GM21619 (cell line): ENCODE measurements around the gene RBBP8.

Experiments
- ATAC-seq: cut with Tn5 transposase; IDR thresholded peaks from one replicate; pipeline ENCODE4 v1.9.1; 2021; ENCODE audit not compliant: unreplicated experiment

RBBP8 gene

GRCh38 chr18:22987547-22988189 is 54.5 kb downstream of the RBBP8 start:
- peak; percentile 37 for ATAC-seq

DNA sequence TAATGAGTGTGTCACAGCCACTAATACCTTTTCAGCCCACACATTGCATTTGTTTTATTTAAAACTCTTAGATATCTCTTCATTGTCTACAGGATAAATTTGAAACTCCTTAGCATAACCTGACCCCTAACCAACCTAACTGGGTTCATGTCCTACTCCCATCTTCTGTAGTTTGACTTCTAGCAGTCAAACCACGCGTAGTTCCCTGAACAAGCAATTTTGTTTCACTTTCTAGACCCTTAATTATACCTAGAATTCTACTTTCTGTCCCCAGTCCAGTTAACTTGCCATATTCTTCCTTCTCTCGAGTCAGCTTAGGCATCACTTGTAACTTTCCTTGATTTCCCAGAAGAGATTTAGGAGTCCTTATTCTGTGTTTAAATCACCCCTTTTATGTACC is 55.1 kb downstream of the RBBP8 start:
- peak; percentile 58 for ATAC-seq

DNA sequence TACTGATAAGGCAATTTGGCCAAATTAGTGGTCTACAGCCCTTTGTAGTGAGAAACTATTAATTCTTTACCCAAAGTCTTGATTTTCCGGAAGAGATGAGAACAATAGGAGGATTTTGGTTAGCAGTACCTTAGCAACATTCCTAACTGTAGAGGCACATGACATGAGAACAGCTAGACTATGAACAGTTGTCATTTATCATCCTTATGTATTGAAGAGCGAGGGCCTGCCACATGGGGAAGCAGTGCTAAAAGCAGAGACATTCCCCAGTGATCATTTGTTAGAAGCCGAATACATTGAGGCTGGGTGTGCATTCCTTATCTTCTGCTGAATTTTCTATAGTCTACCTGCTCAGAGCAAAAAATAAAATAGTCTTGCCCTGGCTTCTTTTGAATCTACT is 65.2 kb downstream of the RBBP8 start:
- ATAC-seq = no peak

GRCh38 chr18:22999212-22999611 is 66.1 kb downstream of the RBBP8 start:
- no peak for ATAC-seq

GRCh38 chr18:22999647-23000046 is 66.5 kb downstream of the RBBP8 start:
- no peak for ATAC-seq

- no peak for ATAC-seq
These were observed 70.2 kb downstream of the RBBP8 start for GRCh38 chr18:23003289-23003688.

- no peak for ATAC-seq
These were observed 79.1 kb downstream of the RBBP8 start for GRCh38 chr18:23012249-23012648.

- no peak for ATAC-seq
These were observed 87.6 kb downstream of the RBBP8 start for GRCh38 chr18:23020555-23021294.

DNA sequence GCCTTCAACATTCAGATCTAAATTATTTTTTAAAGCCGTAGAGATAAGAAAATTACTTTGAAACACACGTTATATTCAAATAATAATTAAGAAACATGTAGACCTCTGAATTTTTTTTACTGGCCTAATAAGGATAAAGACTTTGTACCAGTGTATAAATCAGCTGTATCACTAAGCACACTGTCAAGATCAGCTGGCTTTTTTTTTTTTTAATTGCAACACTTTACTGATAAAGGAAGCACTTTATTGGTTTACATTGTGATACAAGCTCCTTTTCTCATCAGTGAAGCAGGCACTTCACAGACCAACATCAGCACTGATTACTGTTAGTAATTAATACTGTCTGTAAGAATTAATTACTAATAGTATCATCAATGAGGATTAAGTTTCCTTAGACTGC is 88.5 kb downstream of the RBBP8 start:
- no peak for ATAC-seq

DNA sequence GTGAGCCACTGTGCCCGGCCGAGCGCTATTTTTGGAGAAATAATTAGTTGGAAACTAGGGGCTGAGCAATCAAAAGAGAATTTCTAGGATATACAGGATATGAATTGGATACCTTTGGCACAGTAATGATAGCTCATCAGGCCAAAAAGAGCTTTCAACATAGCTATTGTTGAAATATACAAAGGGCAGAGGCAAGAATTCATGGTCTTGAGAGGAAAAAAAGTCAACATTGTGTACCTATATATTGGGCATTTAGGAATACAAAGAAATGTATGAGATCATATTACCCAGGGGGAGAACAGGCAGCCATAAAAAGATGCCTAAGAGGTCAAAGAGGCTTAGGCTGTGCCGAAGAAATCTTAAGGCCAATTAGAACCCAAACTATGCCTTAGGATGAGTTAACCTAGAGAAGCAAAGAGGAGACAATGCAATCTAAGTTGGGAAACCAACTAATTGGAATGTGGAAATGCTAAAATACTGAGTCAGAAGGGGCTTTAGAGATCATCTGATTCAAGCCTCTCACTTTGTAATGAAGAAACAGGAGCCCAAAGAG is 99.0 kb downstream of the RBBP8 start:
- ATAC-seq = no peak

DNA sequence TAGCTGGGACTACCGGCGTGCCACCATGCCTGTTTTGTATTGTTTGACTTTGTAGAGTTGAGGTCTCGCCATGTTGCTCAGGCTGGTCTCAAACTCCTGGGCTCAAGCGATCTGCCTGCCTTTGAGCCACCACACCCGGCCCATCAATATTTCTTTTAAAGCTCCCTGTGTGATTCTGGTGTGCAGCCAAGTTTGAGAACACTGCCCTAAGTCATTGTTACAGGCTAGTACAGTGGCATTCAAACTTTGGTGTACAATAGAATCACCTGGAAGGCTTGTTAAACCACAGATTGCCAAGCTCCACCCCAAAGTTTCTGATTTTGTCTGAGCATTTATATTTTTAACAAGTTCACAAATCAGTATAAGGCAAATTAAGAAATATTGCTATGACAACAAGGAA is 99.9 kb downstream of the RBBP8 start:
- ATAC-seq = no peak

DNA sequence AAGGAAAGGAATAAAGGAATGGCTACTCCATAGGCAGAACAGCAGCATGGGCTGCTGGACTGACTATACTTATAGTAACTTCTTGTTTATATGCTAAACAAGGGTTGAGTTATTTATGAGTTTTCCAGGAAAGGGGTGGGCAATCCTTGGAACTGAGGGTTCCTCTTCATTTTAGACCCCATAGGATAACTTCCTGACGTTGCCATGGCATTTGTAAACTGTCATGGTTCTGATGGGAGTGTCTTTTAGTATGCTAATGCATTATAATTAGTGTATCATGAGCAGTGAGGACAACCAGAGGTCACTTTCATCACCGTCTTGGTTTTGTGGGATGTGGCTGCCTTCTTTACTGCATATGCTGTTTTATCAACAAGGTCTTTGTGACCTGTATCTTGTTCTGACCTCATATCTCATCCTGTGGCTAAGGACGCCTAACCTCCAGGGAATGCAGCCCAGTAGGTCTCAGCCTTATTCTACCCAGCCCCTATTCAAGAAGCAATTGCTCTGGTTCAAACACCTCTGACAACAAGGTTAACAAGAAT is 103.6 kb downstream of the RBBP8 start:
- ATAC-seq = no peak

- ATAC-seq = no peak
These were observed 104.5 kb downstream of the RBBP8 start for GRCh38 chr18:23037646-23038045.

GRCh38 chr18:23038712-23039111 is 105.6 kb downstream of the RBBP8 start:
- no peak for ATAC-seq

GRCh38 chr18:23042133-23042532 is 109.0 kb downstream of the RBBP8 start:
- no peak for ATAC-seq

GRCh38 chr18:23043803-23044376 is 110.8 kb downstream of the RBBP8 start:
- ATAC-seq = no peak

- no peak for ATAC-seq
These were observed 116.7 kb downstream of the RBBP8 start for GRCh38 chr18:23049698-23050373.

DNA sequence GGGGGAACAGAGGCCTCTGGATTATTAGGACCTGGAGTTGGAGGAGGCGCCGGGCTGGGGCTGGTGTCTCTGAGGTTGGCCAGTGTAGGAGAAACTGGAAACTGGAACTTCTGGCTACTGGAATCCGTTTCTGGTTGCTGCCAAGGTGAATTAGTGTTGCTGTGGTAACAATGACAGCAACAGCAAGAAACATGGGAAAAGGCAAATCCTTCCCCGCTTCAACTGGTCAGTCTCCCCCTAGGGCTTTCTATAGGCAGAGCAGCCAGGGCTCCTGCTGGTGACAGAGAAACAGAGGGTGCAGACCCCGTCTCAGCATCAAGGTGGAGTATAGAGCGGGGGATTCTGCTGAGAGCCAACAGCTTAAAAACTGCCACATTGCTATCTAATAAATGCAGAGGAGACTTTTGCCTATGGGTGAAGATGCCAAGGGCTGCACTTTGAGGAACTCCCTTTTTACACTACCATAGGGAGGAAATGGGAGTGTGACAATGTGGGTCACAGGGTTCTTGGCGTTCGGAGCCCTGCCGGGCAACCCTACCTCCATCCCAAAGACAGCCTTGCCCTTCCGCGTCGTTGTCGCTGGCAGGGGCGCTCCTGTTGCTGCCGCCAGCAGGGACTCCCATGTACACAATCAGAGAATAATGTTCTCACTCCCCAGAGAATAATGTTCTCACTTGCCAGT is 120.8 kb downstream of the RBBP8 start:
- ATAC-seq = no peak

GRCh38 chr18:23054553-23054952 is 121.4 kb downstream of the RBBP8 start:
- ATAC-seq = no peak

DNA sequence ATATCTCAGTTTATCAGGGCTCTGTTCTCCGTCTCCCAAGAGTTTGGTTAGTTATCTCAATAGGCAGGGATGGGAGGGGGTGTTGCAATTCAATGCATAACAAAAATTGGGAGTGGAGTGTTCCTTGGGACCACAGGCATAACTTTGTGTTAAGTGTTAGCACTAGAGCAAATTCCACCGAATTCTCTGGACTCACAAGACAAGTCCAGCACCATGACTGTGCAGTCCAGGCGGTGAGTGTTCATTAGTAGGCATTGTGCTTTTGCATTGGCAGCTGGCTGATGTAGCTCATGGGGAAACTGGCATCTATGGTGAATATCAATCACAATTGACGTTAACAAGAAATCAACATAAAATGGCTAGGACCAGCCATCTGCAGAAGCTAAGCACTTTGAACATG is 123.2 kb downstream of the RBBP8 start:
- ATAC-seq = no peak

GRCh38 chr18:23057096-23057495 is 124.0 kb downstream of the RBBP8 start:
- ATAC-seq = no peak
